HCT116 (cell line): ENCODE measurements around the gene TEX19. TPM values are rescaled to one million over a fixed set of nuclear protein-coding genes. Genes with fewer than 3 reads are reported as not detected.

ENCODE experiments used
- ATAC-seq: fragments of 200-7000 bp; cut with Tn5 transposase; 2 replicates; pipeline ENCODE4 v1.9.1; 2020; ENCODE audit warnings: mild to moderate bottlenecking, moderate library complexity
- BruUV-seq: library from RNA; stranded (reverse); fragments of 400-500 nt; replicated peaks from 2 replicates; lab custom pipeline; 2021; lab: Mats Ljungman, UMichigan
- CTCF ChIA-PET: fragments of 300-600 bp; sonication (Branson Sonifier 250); formaldehyde crosslinking; loops from one replicate; lab custom pipeline; 2021; ENCODE audit warnings: antibody characterized with exemption; lab: Charles Lee
- POLR2A ChIA-PET: fragments of 300-600, 350-600 bp; sonication (Branson Sonifier 250); formaldehyde crosslinking; loops from one replicate; lab custom pipeline; 2021; ENCODE audit warnings: antibody characterized with exemption; lab: Charles Lee
- RAD21 ChIA-PET, 2 experiments: fragments of 300-600 bp; sonication (Branson Sonifier 250); formaldehyde crosslinking; loops; one replicate each; lab custom pipeline; 2023; ENCODE audit warnings: low total read pairs in 2 of 2; ENCODE audit not compliant: uncharacterized antibody in 2 of 2, unreplicated experiment in 2 of 2, low non-redundant PET in 1 of 2; lab: Charles Lee
- DNase-seq: peaks from one replicate; pipeline ENCODE4 v3.0.0-alpha.2; 2010; ENCODE audit warnings: low read depth, low spot score
- H2AFZ ChIP-seq: fragments of 200-600 bp; shearing (Covaris generic), sonication (generic); 2 replicates; pipeline ENCODE4 v1.6.1; 2017; ENCODE audit warnings: low read depth, mixed run types, mixed read lengths, antibody characterized with exemption, low read length; ENCODE audit not compliant: poor library complexity, severe bottlenecking
- H3K27ac ChIP-seq: 2 replicates; pipeline ENCODE4 v1.5.1; 2012; ENCODE audit warnings: low read depth, low read length
- H3K27me3 ChIP-seq: fragments of 200-600 bp; sonication (generic); 2 replicates; pipeline ENCODE4 v1.6.1; 2016; ENCODE audit warnings: mixed run types, low read length, mixed read lengths; ENCODE audit not compliant: insufficient read depth
- H3K36me3 ChIP-seq, 2 experiments: fragments of 200-500 bp in 1 of 2; fragments of 200-600 bp in 1 of 2; sonication (Bioruptor generic) in 1 of 2; sonication (generic) in 1 of 2; 2 replicates each; pipeline versions ENCODE4 v1.5.1 to v1.6.1; 2014 to 2016; ENCODE audit warnings: low read length in 2 of 2, inconsistent platforms in 1 of 2, mixed read lengths in 1 of 2, mixed run types in 1 of 2; ENCODE audit not compliant: insufficient read depth in 2 of 2, control insufficient read depth in 1 of 2
- H3K4me1 ChIP-seq, 2 experiments: fragments of 200-600 bp in 1 of 2; sonication (generic) in 1 of 2; 2 replicates each; pipeline versions ENCODE4 v1.5.1 to v1.6.1; 2012 to 2017; ENCODE audit warnings: low read length in 2 of 2, inconsistent platforms in 1 of 2, mild to moderate bottlenecking in 1 of 2, mixed read lengths in 1 of 2, mixed run types in 1 of 2, moderate library complexity in 1 of 2; ENCODE audit not compliant: insufficient read depth in 2 of 2, control insufficient read depth in 1 of 2
- H3K4me2 ChIP-seq: fragments of 200-600 bp; sonication (generic); 2 replicates; pipeline ENCODE4 v1.6.1; 2017; ENCODE audit warnings: mixed run types, low read length, mixed read lengths
- H3K4me3 ChIP-seq, 2 experiments: fragments of 200-600 bp in 1 of 2; sonication (generic) in 1 of 2; replicated peaks in 1 of 2; 2 replicates each; pipeline ENCODE4 v1.5.1; 2011 to 2016; ENCODE audit warnings: low read length in 2 of 2, control low read depth in 1 of 2, low read depth in 1 of 2, mild to moderate bottlenecking in 1 of 2, mixed read lengths in 1 of 2, mixed run types in 1 of 2
- H3K79me2 ChIP-seq: fragments of 200-600 bp; sonication (generic); 2 replicates; pipeline ENCODE4 v1.6.1; 2017; ENCODE audit warnings: mild to moderate bottlenecking, mixed run types, low read length, moderate library complexity, mixed read lengths; ENCODE audit not compliant: insufficient read depth
- H3K9ac ChIP-seq: fragments of 200-600 bp; sonication (generic); 2 replicates; pipeline ENCODE4 v1.6.1; 2016; ENCODE audit warnings: low read length, mixed read lengths
- H3K9me2 ChIP-seq: fragments of 200-600 bp; sonication (generic), shearing (Covaris generic); 2 replicates; pipeline ENCODE4 v1.6.1; 2017; ENCODE audit warnings: mixed run types, mild to moderate bottlenecking, moderate library complexity; ENCODE audit not compliant: insufficient read depth
- H3K9me3 ChIP-seq, 2 experiments: fragments of 200-500 bp in 1 of 2; fragments of 200-600 bp in 1 of 2; sonication (Bioruptor generic) in 1 of 2; sonication (generic) in 1 of 2; 2 replicates each; pipeline ENCODE4 v1.6.1; 2014 to 2017; ENCODE audit warnings: low read length in 2 of 2, mixed read lengths in 2 of 2, inconsistent platforms in 1 of 2, low read depth in 1 of 2, mild to moderate bottlenecking in 1 of 2, mixed run types in 1 of 2, moderate library complexity in 1 of 2; ENCODE audit not compliant: control insufficient read depth in 1 of 2, insufficient read depth in 1 of 2
- H4K20me1 ChIP-seq: fragments of 200-600 bp; sonication (generic), shearing (Covaris generic); 2 replicates; pipeline ENCODE4 v1.6.1; 2017; ENCODE audit warnings: mixed run types, mild to moderate bottlenecking, moderate library complexity; ENCODE audit not compliant: insufficient read depth
- EGR1 ChIP-seq: IDR thresholded peaks from 2 replicates; pipeline ENCODE4 v1.6.1; 2012; ENCODE audit warnings: low read depth
- POLR2A ChIP-seq: IDR thresholded peaks from 2 replicates; pipeline ENCODE4 v1.7.0; 2011; ENCODE audit warnings: borderline replicate concordance; ENCODE audit not compliant: insufficient read depth, insufficient read length; ENCODE audit errors: extremely low read depth
- RAD21 ChIP-seq: IDR thresholded peaks from 2 replicates; pipeline ENCODE4 v1.6.1; 2012; ENCODE audit warnings: low read depth, mild to moderate bottlenecking
- SIN3A ChIP-seq: IDR thresholded peaks from 2 replicates; pipeline ENCODE4 v1.6.1; 2012; ENCODE audit warnings: low read depth
- intact Hi-C: fragments of 100-400 bp; cut with micrococcal nuclease; formaldehyde crosslinking; loops from 2 replicates; pipeline ENCODE4 v1.10.0; 2022
- total RNA-seq: library from RNA; stranded (reverse); gene quantifications from one replicate; pipeline ENCODE4 v1.2.1, GENCODE V29; 2021; ENCODE audit not compliant: unreplicated experiment
- TF ChIP-seq, protein P1 (sequence below): IDR thresholded peaks from 2 replicates; pipeline ENCODE4 v1.6.1; 2012; ENCODE audit warnings: low read depth
- TF ChIP-seq, protein P2 (sequence below): IDR thresholded peaks from 2 replicates; pipeline ENCODE4 v1.6.1; 2012

The TEX19 gene
- total RNA-seq, 1 experiment from 2014 or later: 2.1 TPM

DNA sequence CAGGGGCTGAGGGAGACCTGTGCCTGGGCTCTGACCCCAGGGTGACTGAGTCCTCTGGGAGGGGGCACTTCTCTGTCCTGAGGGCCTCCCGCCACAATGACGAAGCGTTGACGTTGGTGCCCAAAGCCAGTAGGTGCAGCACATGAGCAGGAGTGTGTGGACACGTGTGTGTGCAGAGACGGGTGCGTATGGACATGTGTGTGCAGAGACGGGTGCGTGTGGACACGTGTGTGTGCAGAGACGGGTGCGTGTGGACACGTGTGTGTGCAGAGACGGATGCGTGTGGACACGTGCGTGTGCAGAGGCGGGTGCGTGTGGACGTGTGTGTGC, 40.9 kb upstream of the TEX19 start:
- no peaks in the 10 kb centered on the region for H3K79me2 ChIP-seq
- ChIA-PET RAD21 (no interaction called here), CTCF (no interaction called here), POLR2A (no interaction called here)
- H4K20me1 ChIP-seq: no peaks in the 10 kb centered on the region
- no TSS peak for BruUV-seq
- H3K4me2 ChIP-seq: no peak overlapping the region
- TF ChIP-seq, protein P1, sequence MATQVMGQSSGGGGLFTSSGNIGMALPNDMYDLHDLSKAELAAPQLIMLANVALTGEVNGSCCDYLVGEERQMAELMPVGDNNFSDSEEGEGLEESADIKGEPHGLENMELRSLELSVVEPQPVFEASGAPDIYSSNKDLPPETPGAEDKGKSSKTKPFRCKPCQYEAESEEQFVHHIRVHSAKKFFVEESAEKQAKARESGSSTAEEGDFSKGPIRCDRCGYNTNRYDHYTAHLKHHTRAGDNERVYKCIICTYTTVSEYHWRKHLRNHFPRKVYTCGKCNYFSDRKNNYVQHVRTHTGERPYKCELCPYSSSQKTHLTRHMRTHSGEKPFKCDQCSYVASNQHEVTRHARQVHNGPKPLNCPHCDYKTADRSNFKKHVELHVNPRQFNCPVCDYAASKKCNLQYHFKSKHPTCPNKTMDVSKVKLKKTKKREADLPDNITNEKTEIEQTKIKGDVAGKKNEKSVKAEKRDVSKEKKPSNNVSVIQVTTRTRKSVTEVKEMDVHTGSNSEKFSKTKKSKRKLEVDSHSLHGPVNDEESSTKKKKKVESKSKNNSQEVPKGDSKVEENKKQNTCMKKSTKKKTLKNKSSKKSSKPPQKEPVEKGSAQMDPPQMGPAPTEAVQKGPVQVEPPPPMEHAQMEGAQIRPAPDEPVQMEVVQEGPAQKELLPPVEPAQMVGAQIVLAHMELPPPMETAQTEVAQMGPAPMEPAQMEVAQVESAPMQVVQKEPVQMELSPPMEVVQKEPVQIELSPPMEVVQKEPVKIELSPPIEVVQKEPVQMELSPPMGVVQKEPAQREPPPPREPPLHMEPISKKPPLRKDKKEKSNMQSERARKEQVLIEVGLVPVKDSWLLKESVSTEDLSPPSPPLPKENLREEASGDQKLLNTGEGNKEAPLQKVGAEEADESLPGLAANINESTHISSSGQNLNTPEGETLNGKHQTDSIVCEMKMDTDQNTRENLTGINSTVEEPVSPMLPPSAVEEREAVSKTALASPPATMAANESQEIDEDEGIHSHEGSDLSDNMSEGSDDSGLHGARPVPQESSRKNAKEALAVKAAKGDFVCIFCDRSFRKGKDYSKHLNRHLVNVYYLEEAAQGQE: no peak
- TF ChIP-seq SIN3A (no peak), EGR1 (no peak), POLR2A (no peak), RAD21 (no peak)
- TF ChIP-seq, protein P2, sequence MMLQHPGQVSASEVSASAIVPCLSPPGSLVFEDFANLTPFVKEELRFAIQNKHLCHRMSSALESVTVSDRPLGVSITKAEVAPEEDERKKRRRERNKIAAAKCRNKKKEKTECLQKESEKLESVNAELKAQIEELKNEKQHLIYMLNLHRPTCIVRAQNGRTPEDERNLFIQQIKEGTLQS: no peak
- no peaks in the 10 kb centered on the region for H3K36me3 ChIP-seq
- H3K27me3 ChIP-seq: no peaks in the 10 kb centered on the region
- DNase-seq: no peak
- intact Hi-C loops: no loop called here
- no peak overlapping the region for H3K9ac ChIP-seq
- no peak overlapping the region for H2AFZ ChIP-seq
- peak overlapping the region; percentile 4; the same call in 1 of the 2 replicates for H3K27ac ChIP-seq
- H3K4me3 ChIP-seq: no peak overlapping the region
- no peaks in the 10 kb centered on the region for H3K9me2 ChIP-seq
- ATAC-seq: no peak
- peaks cover 0 to 21% of the 10 kb centered on the region in 2 experiments; a peak in 1 of 4 replicates for H3K9me3 ChIP-seq
- H3K4me1 ChIP-seq: peaks cover 0 to 5% of the 10 kb centered on the region in 2 experiments; a peak in 1 of 4 replicates
